GM23338 (cell line): ENCODE results near the gene CDC42BPG.

Experiments used
- CTCF ChIP-seq, 2 experiments: fragments of 200-600 bp in 1 of 2; sonication (generic) in 1 of 2; conservative IDR thresholded peaks; 2 replicates each; pipeline versions ENCODE4 v1.5.1 to v1.6.1; 2016 to 2017; ENCODE audit warnings: antibody characterized with exemption in 2 of 2, low read depth in 2 of 2, mild to moderate bottlenecking in 2 of 2, moderate library complexity in 1 of 2
- EZH2 ChIP-seq: fragments of 200-600 bp; sonication (generic); IDR thresholded peaks from one replicate; pipeline ENCODE4 v1.8.0; 2017; ENCODE audit warnings: antibody characterized with exemption, mild to moderate bottlenecking, low read depth; ENCODE audit not compliant: unreplicated experiment
- POLR2AphosphoS5 ChIP-seq: IDR thresholded peaks from 2 replicates; pipeline ENCODE4 v1.6.1; 2016; ENCODE audit warnings: antibody characterized with exemption, low read depth

- TF ChIP-seq CTCF (conservative IDR thresholded peaks at IDR 0.05; ENCODE audit: low read depth in 2 of 2), result no peak
- no peak for TF ChIP-seq EZH2
- no peak for TF ChIP-seq POLR2AphosphoS5
Observed at GRCh38 chr11:64776425-64776824, 68.0 kb downstream of the CDC42BPG start.
